Measurements from ENCODE around the gene NTRK3. TPM values are rescaled to one million over a fixed set of nuclear protein-coding genes. Genes with fewer than 3 reads are reported as not detected.

Gene NTRK3
- polyA plus RNA-seq, 1 donor (not counting 4 experiments of a cell fraction or from before 2014, with no cell fraction given) = not detected

- no peaks in the 10 kb centered on the region for H3K9me3 ChIP-seq (ENCODE audit: control insufficient read depth, low read depth, low read length)
- H3K4me1 ChIP-seq (ENCODE audit: control insufficient read depth, extremely low read depth, insufficient read depth, low read length) = no peaks in the 10 kb centered on the region
- no peak for TF ChIP-seq CTCF (optimal IDR thresholded peaks at IDR 0.05 in 1 of 3, IDR thresholded peaks at IDR 0.05 in 1 of 3, conservative IDR thresholded peaks at IDR 0.05 in 1 of 3; ENCODE audit: extremely low read depth in 1 of 3, insufficient read depth in 2 of 3, low read length in 3 of 3)
- TF ChIP-seq EZH2 (IDR thresholded peaks at IDR 0.05; ENCODE audit: low read length) = no peak
- DNase-seq (ENCODE audit: low read depth, low spot score) (no peak), FAIRE-seq (no peak)
- H3K4me3 ChIP-seq (ENCODE audit: control insufficient read depth in 2 of 3, extremely low read depth in 1 of 3, insufficient read depth in 2 of 3, low read depth in 1 of 3, low read length in 3 of 3) = no peak overlapping the region
- no peaks in the 10 kb centered on the region for H3K79me2 ChIP-seq (ENCODE audit: control insufficient read depth, insufficient read depth, low read length)
- dilution Hi-C loops (cut with MboI; ENCODE audit: extremely low pct_ligation_motif_present, low sequenced_read_pairs) = no loop called here
- no peak overlapping the region for H3K27ac ChIP-seq (ENCODE audit: control insufficient read depth, insufficient read depth, low read length)
- no peaks in the 10 kb centered on the region for H4K20me1 ChIP-seq (ENCODE audit: control insufficient read depth, extremely low read depth, insufficient read depth, low read length)
- H3K9me1 ChIP-seq (ENCODE audit: control insufficient read depth, extremely low read depth, insufficient read depth, low read length) = no peaks in the 10 kb centered on the region
- H3K27me3 ChIP-seq (ENCODE audit: control insufficient read depth, extremely low read depth, insufficient read depth, low read length) = no peaks in the 10 kb centered on the region
- H3K9ac ChIP-seq (ENCODE audit: control insufficient read depth, extremely low read depth, insufficient read depth, low read length) = no peak overlapping the region
- no peaks in the 10 kb centered on the region for H3K36me3 ChIP-seq (ENCODE audit: control insufficient read depth in 2 of 2, extremely low read depth in 1 of 2, insufficient read depth in 2 of 2, low read length in 2 of 2)
- no peak overlapping the region for H2AFZ ChIP-seq (ENCODE audit: control insufficient read depth, low read length)
- H3K4me2 ChIP-seq (ENCODE audit: control insufficient read depth, extremely low read depth, insufficient read depth, low read depth, low read length) = no peak overlapping the region
These were observed 21.8 kb downstream of the NTRK3 start for GRCh38 chr15:88234711-88235110.

DNA sequence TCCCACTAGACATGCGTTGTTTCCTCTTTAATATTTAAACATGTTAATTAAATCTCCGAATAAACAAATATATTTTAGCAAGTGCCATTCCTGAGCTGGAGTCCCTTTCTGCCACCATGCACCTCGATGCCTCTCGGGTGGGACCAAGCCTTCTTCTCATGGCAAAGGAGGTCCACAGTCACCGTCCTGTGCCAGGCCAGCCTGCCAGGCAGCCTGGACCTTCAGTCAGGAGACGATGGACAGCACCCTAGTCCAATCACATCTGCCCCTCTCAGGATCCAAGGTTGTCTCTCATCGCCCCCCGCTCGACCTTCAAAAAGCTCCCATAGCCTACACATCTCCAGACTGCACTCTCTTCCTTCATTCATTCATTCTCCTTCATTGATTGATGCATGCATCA is 22.6 kb downstream of the NTRK3 start:
- DNase-seq (ENCODE audit: low read depth, low spot score) (no peak), FAIRE-seq (no peak)
- H3K36me3 ChIP-seq (ENCODE audit: control insufficient read depth in 2 of 2, extremely low read depth in 1 of 2, insufficient read depth in 2 of 2, low read length in 2 of 2) = no peaks in the 10 kb centered on the region
- H3K79me2 ChIP-seq (ENCODE audit: control insufficient read depth, insufficient read depth, low read length) = no peaks in the 10 kb centered on the region
- H3K4me2 ChIP-seq (ENCODE audit: control insufficient read depth, extremely low read depth, insufficient read depth, low read depth, low read length) = no peak overlapping the region
- no peak overlapping the region for H3K27ac ChIP-seq (ENCODE audit: control insufficient read depth, insufficient read depth, low read length)
- H3K9me3 ChIP-seq (ENCODE audit: control insufficient read depth, low read depth, low read length) = no peaks in the 10 kb centered on the region
- TF ChIP-seq EZH2 (IDR thresholded peaks at IDR 0.05; ENCODE audit: low read length) = no peak
- TF ChIP-seq CTCF (optimal IDR thresholded peaks at IDR 0.05 in 1 of 3, IDR thresholded peaks at IDR 0.05 in 1 of 3, conservative IDR thresholded peaks at IDR 0.05 in 1 of 3; ENCODE audit: extremely low read depth in 1 of 3, insufficient read depth in 2 of 3, low read length in 3 of 3) = no peak
- H3K9me1 ChIP-seq (ENCODE audit: control insufficient read depth, extremely low read depth, insufficient read depth, low read length) = no peaks in the 10 kb centered on the region
- no peaks in the 10 kb centered on the region for H3K4me1 ChIP-seq (ENCODE audit: control insufficient read depth, extremely low read depth, insufficient read depth, low read length)
- no peak overlapping the region for H3K4me3 ChIP-seq (ENCODE audit: control insufficient read depth in 2 of 3, extremely low read depth in 1 of 3, insufficient read depth in 2 of 3, low read depth in 1 of 3, low read length in 3 of 3)
- no peaks in the 10 kb centered on the region for H4K20me1 ChIP-seq (ENCODE audit: control insufficient read depth, extremely low read depth, insufficient read depth, low read length)
- H2AFZ ChIP-seq (ENCODE audit: control insufficient read depth, low read length) = no peak overlapping the region
- dilution Hi-C loops (cut with MboI; ENCODE audit: extremely low pct_ligation_motif_present, low sequenced_read_pairs) = no loop called here
- H3K27me3 ChIP-seq (ENCODE audit: control insufficient read depth, extremely low read depth, insufficient read depth, low read length) = no peaks in the 10 kb centered on the region
- H3K9ac ChIP-seq (ENCODE audit: control insufficient read depth, extremely low read depth, insufficient read depth, low read length) = no peak overlapping the region
